ENCODE results near the gene CALD1. TPM values are rescaled to one million over a fixed set of nuclear protein-coding genes. Genes with fewer than 3 reads are reported as not detected.

CALD1 gene
- total and polyA plus RNA-seq, 7 donors, result 16.8 to 59.5 (median 25.0) TPM

- H3K9me3 ChIP-seq, result no peaks in the 10 kb centered on the region
- H3K4me1 ChIP-seq, result no peaks in the 10 kb centered on the region
- intact Hi-C loops (cut with DNase I), result no loop called here
- H3K27me3 ChIP-seq (ENCODE audit: insufficient read depth in 3 of 3, low read length in 2 of 3), result no peaks in the 10 kb centered on the region
- 79 to 89% (median 88%) methylated on average over 3 of the region's 3 CpGs for WGBS, 3 donors
- DNase-seq (no peak), ATAC-seq (no peak)
- no peak overlapping the region for H3K4me3 ChIP-seq
- TF ChIP-seq CTCF (IDR thresholded peaks at IDR 0.05), result no peak
- no peaks in the 10 kb centered on the region for H3K36me3 ChIP-seq (ENCODE audit: insufficient read depth in 1 of 2, low read depth in 1 of 2)
- no peak overlapping the region for H3K27ac ChIP-seq
Observed at GRCh38 chr7:134820778-134821177, 41.3 kb downstream of the CALD1 start.

- H3K36me3 ChIP-seq (ENCODE audit: insufficient read depth in 1 of 2, low read depth in 1 of 2), result no peaks in the 10 kb centered on the region
- no peaks in the 10 kb centered on the region for H3K4me1 ChIP-seq
- 94 to 98% (median 95%) methylated on average over 1 of the region's 1 CpG for WGBS, 3 donors
- H3K27me3 ChIP-seq (ENCODE audit: insufficient read depth in 3 of 3, low read length in 2 of 3), result no peaks in the 10 kb centered on the region
- DNase-seq (no peak), ATAC-seq (no peak)
- no peak overlapping the region for H3K4me3 ChIP-seq
- H3K27ac ChIP-seq, result no peak overlapping the region
- no peak for TF ChIP-seq CTCF (IDR thresholded peaks at IDR 0.05)
- intact Hi-C loops (cut with DNase I), result no loop called here
- H3K9me3 ChIP-seq, result no peaks in the 10 kb centered on the region
Observed at GRCh38 chr7:134823400-134823799, 44.0 kb downstream of the CALD1 start.

GRCh38 chr7:134825666-134826065 lies 46.2 kb downstream of the CALD1 start:
- ATAC-seq, result no peak
- H3K9me3 ChIP-seq, result no peaks in the 10 kb centered on the region
- H3K36me3 ChIP-seq (ENCODE audit: insufficient read depth in 1 of 2, low read depth in 1 of 2), result no peaks in the 10 kb centered on the region
- DNase-seq, result no peak
- H3K27me3 ChIP-seq (ENCODE audit: insufficient read depth in 3 of 3, low read length in 2 of 3), result no peaks in the 10 kb centered on the region
- 93 to 100% (median 95%) methylated on average over 1 of the region's 1 CpG for WGBS, 3 donors
- no peaks in the 10 kb centered on the region for H3K4me1 ChIP-seq
- no peak for TF ChIP-seq CTCF (IDR thresholded peaks at IDR 0.05)
- no peak overlapping the region for H3K27ac ChIP-seq
- H3K4me3 ChIP-seq, result no peak overlapping the region
- intact Hi-C loops (cut with DNase I), result no loop called here

- WGBS, 3 donors, result 47 to 52% (median 50%) methylated on average over 4 of the region's 4 CpGs
- Histone ChIP-seq H3K9me3 (no peaks in the 10 kb centered on the region), H3K27ac (no peak overlapping the region), H3K36me3 (ENCODE audit: insufficient read depth in 1 of 2, low read depth in 1 of 2) (no peaks in the 10 kb centered on the region), H3K4me3 (no peak overlapping the region), H3K4me1 (no peaks in the 10 kb centered on the region), H3K27me3 (ENCODE audit: insufficient read depth in 3 of 3, low read length in 2 of 3) (no peaks in the 10 kb centered on the region)
- ATAC-seq (no peak), DNase-seq (no peak)
- intact Hi-C loops (cut with DNase I), result no loop called here
- TF ChIP-seq CTCF (IDR thresholded peaks at IDR 0.05), result no peak
Observed at GRCh38 chr7:134826105-134826504, 46.7 kb downstream of the CALD1 start.

GRCh38 chr7:134827436-134827835 lies 48.0 kb downstream of the CALD1 start:
- TF ChIP-seq CTCF (IDR thresholded peaks at IDR 0.05), result no peak
- H3K27me3 ChIP-seq (ENCODE audit: insufficient read depth in 3 of 3, low read length in 2 of 3), result no peaks in the 10 kb centered on the region
- no peaks in the 10 kb centered on the region for H3K4me1 ChIP-seq
- intact Hi-C loops (cut with DNase I), result no loop called here
- ATAC-seq, result no peak
- no peak for DNase-seq
- WGBS, 3 donors, result 88 to 92% (median 89%) methylated on average over 4 of the region's 4 CpGs
- H3K27ac ChIP-seq, result no peak overlapping the region
- no peaks in the 10 kb centered on the region for H3K9me3 ChIP-seq
- no peak overlapping the region for H3K4me3 ChIP-seq
- no peaks in the 10 kb centered on the region for H3K36me3 ChIP-seq (ENCODE audit: insufficient read depth in 1 of 2, low read depth in 1 of 2)

All from psoas muscle (tissue), 8 donors.